Sigmoid colon (tissue), 7 donors: ENCODE data around the gene MTMR3. TPM values are rescaled to one million over a fixed set of nuclear protein-coding genes. Genes with fewer than 3 reads are reported as not detected.
A peak's percentile ranks its signal among the peaks of the same experiment; 100 is the strongest.

ENCODE experiments used
- DNase-seq: peaks from one replicate; pipeline ENCODE4 v3.0.0-alpha.2; 2019
- H3K27ac ChIP-seq, 4 donors: fragments of 200-600 bp; sonication (generic); one replicate each; pipeline ENCODE4 v1.5.1; 2016 to 2019; ENCODE audit warnings: mild to moderate bottlenecking in 1 of 4
- H3K27me3 ChIP-seq, 3 donors: fragments of 200-600 bp; sonication (generic); one replicate each; pipeline ENCODE4 v1.5.1; 2019; ENCODE audit warnings: mild to moderate bottlenecking in 1 of 3
- H3K36me3 ChIP-seq, 4 donors: fragments of 200-600 bp; sonication (generic); one replicate each; pipeline ENCODE4 v1.5.1; 2016 to 2019
- H3K4me1 ChIP-seq, 4 donors: fragments of 200-600 bp; sonication (generic); one replicate each; pipeline ENCODE4 v1.5.1; 2017 to 2019
- H3K4me3 ChIP-seq, 4 donors: fragments of 200-600 bp; sonication (generic); one replicate each; pipeline ENCODE4 v1.5.1; 2017 to 2019; ENCODE audit warnings: mild to moderate bottlenecking in 2 of 4, moderate library complexity in 1 of 4
- H3K9me3 ChIP-seq, 4 donors: fragments of 200-600 bp in 3 of 4; sonication (generic) in 3 of 4; one replicate each; pipeline versions ENCODE4 v1.5.1 to v1.6.1; 2013 to 2019
- EP300 ChIP-seq, 4 donors: sonication (generic); formaldehyde crosslinking; IDR thresholded peaks; one replicate each; pipeline ENCODE4 v1.6.1; 2017; ENCODE audit warnings: antibody characterized with exemption in 4 of 4
- POLR2A ChIP-seq, 2 donors: fragments of 450-650 bp; IDR thresholded peaks; one replicate each; pipeline ENCODE4 v1.6.1; 2016; ENCODE audit warnings: antibody characterized with exemption in 2 of 2, mild to moderate bottlenecking in 2 of 2, moderate library complexity in 2 of 2
- POLR2AphosphoS5 ChIP-seq, 4 donors: sonication (generic); formaldehyde crosslinking; IDR thresholded peaks; one replicate each; pipeline ENCODE4 v1.6.1; 2017; ENCODE audit warnings: antibody characterized with exemption in 4 of 4
- WGBS, 2 donors: extraction: QIAGEN DNeasy Blood & Tissue Kit; methylation state at CpG; one replicate each; pipeline ENCODE4 v1.1.7; 2013; 5-methylcytosine and 5-hydroxymethylcytosine counted together
- intact Hi-C: fragments of 100-400 bp; cut with DNase I; formaldehyde crosslinking; loops from one replicate; pipeline ENCODE4 v1.15.1; 2023
- polyA plus RNA-seq, 3 donors: library from polyadenylated mRNA; stranded (reverse); fragments of 200-250 nt; gene quantifications; one replicate each; pipeline ENCODE4 v1.2.3, GENCODE V29; 2013
- total RNA-seq, 4 donors: library from RNA; depleted of rRNA; stranded (reverse); fragments of >200 nt; gene quantifications; one replicate each; pipeline ENCODE4 v1.1.0, GENCODE V29; 2016
- TF ChIP-seq, protein P1 (sequence below), 4 experiments: fragments of 450-650 bp in 3 of 4; fragments of 200-600 bp in 1 of 4; IDR thresholded peaks; one replicate each; pipeline ENCODE4 v1.5.1; 2016 to 2019; ENCODE audit warnings: antibody characterized with exemption in 4 of 4, mild to moderate bottlenecking in 3 of 4, moderate library complexity in 2 of 4
- donor health status: healthy with polysubstance abuse.
- donor health status: Bipolar disorder and iron deficiency.
- donor health status: healthy.

Gene MTMR3
- total and polyA plus RNA-seq, 7 donors = 6.6 to 52.3 (median 40.7) TPM

DNA sequence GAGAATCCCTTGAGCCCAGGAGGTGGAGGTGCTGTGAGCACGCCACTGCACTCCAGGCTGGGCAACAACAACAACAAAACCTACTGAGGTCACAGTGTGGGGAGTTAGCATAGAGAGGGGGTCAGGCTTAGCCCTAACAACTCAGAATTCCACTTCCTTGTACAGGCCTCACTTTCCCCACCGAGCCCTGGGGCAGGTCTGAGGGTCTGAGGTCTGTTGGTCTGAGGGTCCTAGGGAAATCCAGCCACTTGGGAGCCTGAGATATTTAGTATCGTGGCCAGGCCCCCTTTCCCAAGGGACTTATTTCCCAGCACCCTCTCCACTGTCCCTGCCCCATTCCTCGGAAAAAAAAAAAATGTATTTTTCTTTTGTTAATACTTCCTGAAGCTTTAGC is 162.5 kb downstream of the MTMR3 start:
- no peaks in the 10 kb centered on the region for H3K9me3 ChIP-seq
- H3K36me3 ChIP-seq = no peaks in the 10 kb centered on the region
- no peak overlapping the region for H3K27ac ChIP-seq
- H3K27me3 ChIP-seq = peaks cover 0 to 11% (median 6%) of the 10 kb centered on the region in 3 donors
- no peak overlapping the region for H3K4me3 ChIP-seq
- TF ChIP-seq, protein P1, sequence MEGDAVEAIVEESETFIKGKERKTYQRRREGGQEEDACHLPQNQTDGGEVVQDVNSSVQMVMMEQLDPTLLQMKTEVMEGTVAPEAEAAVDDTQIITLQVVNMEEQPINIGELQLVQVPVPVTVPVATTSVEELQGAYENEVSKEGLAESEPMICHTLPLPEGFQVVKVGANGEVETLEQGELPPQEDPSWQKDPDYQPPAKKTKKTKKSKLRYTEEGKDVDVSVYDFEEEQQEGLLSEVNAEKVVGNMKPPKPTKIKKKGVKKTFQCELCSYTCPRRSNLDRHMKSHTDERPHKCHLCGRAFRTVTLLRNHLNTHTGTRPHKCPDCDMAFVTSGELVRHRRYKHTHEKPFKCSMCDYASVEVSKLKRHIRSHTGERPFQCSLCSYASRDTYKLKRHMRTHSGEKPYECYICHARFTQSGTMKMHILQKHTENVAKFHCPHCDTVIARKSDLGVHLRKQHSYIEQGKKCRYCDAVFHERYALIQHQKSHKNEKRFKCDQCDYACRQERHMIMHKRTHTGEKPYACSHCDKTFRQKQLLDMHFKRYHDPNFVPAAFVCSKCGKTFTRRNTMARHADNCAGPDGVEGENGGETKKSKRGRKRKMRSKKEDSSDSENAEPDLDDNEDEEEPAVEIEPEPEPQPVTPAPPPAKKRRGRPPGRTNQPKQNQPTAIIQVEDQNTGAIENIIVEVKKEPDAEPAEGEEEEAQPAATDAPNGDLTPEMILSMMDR (IDR thresholded peaks at IDR 0.05) = no peak
- no peak for TF ChIP-seq POLR2AphosphoS5 (IDR thresholded peaks at IDR 0.05)
- TF ChIP-seq EP300 (IDR thresholded peaks at IDR 0.05) = no peak
- TF ChIP-seq POLR2A (IDR thresholded peaks at IDR 0.05) = no peak
- intact Hi-C loops = no loop called here
- peak; percentile 22 for DNase-seq
- H3K4me1 ChIP-seq = no peaks in the 10 kb centered on the region
- 76 to 89% methylated on average over 4 of the region's 4 CpGs for WGBS, 2 donors

DNA sequence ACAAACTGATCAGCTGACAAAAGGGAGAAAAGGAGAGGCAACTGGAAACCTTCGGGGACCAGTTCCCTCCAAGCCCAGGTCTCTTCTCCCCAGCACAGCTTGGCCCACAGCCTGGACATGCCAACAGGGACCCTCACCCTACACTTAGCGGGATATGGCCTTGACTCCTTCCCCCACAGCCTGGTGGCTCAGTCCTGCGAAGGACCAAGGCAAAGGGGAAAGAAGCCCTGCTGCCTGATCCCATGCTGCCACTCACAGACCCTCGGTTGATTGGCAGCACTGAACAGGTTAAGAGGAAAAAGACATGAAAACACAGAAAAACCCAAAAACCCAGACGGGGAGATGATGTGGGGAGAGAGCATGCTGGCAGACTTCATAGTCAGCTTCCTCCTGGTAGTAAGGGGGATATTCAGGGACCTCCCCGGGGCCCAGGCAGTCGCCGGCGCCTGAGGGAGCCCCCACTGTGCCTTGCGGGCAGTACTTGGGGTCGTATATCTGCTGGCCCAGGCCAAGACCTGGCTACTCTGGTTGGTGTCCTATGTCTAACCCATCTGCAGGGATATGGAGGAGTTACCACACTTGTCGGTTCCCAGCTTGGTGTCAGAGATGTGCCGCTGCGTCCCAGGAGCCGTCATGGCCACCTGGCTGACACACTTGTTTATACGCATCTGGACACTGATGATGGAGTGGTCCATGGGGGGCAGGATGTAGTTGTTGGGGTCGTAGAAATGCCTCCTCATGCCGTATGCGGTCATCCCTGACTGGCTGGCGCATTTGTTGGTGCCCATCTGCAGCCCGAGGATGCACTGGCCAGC is 163.1 kb downstream of the MTMR3 start:
- no peak for TF ChIP-seq EP300 (IDR thresholded peaks at IDR 0.05)
- no peak for TF ChIP-seq POLR2A (IDR thresholded peaks at IDR 0.05)
- TF ChIP-seq, protein P1 (IDR thresholded peaks at IDR 0.05) = no peak
- TF ChIP-seq POLR2AphosphoS5 (IDR thresholded peaks at IDR 0.05) = no peak
- Histone ChIP-seq H3K27me3 (peaks cover 0 to 11% (median 6%) of the 10 kb centered on the region in 3 donors), H3K4me3 (no peak overlapping the region), H3K36me3 (no peaks in the 10 kb centered on the region), H3K9me3 (no peaks in the 10 kb centered on the region), H3K4me1 (no peaks in the 10 kb centered on the region), H3K27ac (no peak overlapping the region)
- peak; percentile 53 for DNase-seq
- intact Hi-C loops = no loop called here
- 93 to 95% methylated on average over 21 of the region's 21 CpGs for WGBS, 2 donors

GRCh38 chr22:30046716-30047363 is 163.9 kb downstream of the MTMR3 start:
- no peaks in the 10 kb centered on the region for H3K4me1 ChIP-seq
- H3K4me3 ChIP-seq = no peak overlapping the region
- intact Hi-C loops = no loop called here
- H3K27ac ChIP-seq = no peak overlapping the region
- H3K27me3 ChIP-seq = peaks cover 0 to 11% (median 6%) of the 10 kb centered on the region in 3 donors
- no peaks in the 10 kb centered on the region for H3K36me3 ChIP-seq
- H3K9me3 ChIP-seq = no peaks in the 10 kb centered on the region
- DNase-seq = peak; percentile 55
- TF ChIP-seq, protein P1 (IDR thresholded peaks at IDR 0.05) = no peak
- TF ChIP-seq EP300 (IDR thresholded peaks at IDR 0.05) (no peak), POLR2AphosphoS5 (IDR thresholded peaks at IDR 0.05) (no peak), POLR2A (IDR thresholded peaks at IDR 0.05) (no peak)
- 92 to 97% methylated on average over 15 of the region's 15 CpGs for WGBS, 2 donors

DNA sequence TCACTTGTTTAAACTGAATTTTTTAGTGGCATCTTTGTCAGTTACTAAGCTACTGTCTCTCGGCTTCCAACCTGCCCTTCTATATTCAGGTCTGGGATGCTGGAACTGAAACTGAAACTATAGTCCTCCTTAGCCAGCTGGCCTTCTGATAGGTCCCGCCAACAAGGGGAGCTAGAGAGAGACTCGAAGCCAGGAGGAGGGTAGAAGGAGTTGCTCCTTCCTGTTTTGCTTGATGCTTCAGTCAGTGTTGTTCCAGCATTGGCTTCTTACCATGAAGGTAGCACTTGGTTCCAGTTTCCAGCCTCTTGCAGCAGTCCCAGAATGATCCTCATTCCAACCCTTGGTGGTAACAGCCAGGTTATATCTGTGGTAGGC is 164.4 kb downstream of the MTMR3 start:
- no peak for TF ChIP-seq POLR2AphosphoS5 (IDR thresholded peaks at IDR 0.05)
- TF ChIP-seq POLR2A (IDR thresholded peaks at IDR 0.05) = no peak
- no peak for TF ChIP-seq EP300 (IDR thresholded peaks at IDR 0.05)
- TF ChIP-seq, protein P1 (IDR thresholded peaks at IDR 0.05) = no peak
- H3K27me3 ChIP-seq = peaks cover 0 to 11% (median 6%) of the 10 kb centered on the region in 3 donors
- H3K27ac ChIP-seq = no peak overlapping the region
- no peaks in the 10 kb centered on the region for H3K9me3 ChIP-seq
- H3K36me3 ChIP-seq = no peaks in the 10 kb centered on the region
- no peak overlapping the region for H3K4me3 ChIP-seq
- WGBS, 2 donors = 28 to 37% methylated on average over 3 of the region's 3 CpGs
- intact Hi-C loops = no loop called here
- H3K4me1 ChIP-seq = no peaks in the 10 kb centered on the region
- DNase-seq = peak; percentile 13
